CD8-positive, alpha-beta memory T cell (primary cell): Measurements from ENCODE around the gene KRT71. TPM values are rescaled to one million over a fixed set of nuclear protein-coding genes. Genes with fewer than 3 reads are reported as not detected.
A peak's percentile ranks its signal among the peaks of the same experiment; 100 is the strongest.
"Not testable (repeated sequence)": the region's sequence is repeated elsewhere in the genome, so short reads cannot be mapped to it uniquely, and the experiment has no call there.

ENCODE experiments used
- CTCF ChIA-PET: fragments of 350-600 bp; sonication (Branson Sonifier 250); formaldehyde crosslinking; loops from one replicate; lab custom pipeline; 2021; ENCODE audit warnings: antibody characterized with exemption; lab: Charles Lee
- POLR2A ChIA-PET: fragments of 350-600 bp; sonication (Branson Sonifier 250); formaldehyde crosslinking; loops from one replicate; lab custom pipeline; 2021; ENCODE audit warnings: antibody characterized with exemption; lab: Charles Lee
- DNase-seq, 5 donors: peaks; one replicate each; pipeline versions ENCODE4 v3.0.0 to v3.0.0-alpha.2; 2020 to 2022; ENCODE audit warnings: mixed read lengths in 1 of 5
- H3K27ac ChIP-seq: one replicate; pipeline ENCODE4 v1.7.0; 2013; ENCODE audit warnings: low read depth, mild to moderate bottlenecking, low read length, moderate library complexity
- H3K27me3 ChIP-seq: 2 replicates; pipeline ENCODE4 v1.7.0; 2013; ENCODE audit warnings: low read length, mild to moderate bottlenecking; ENCODE audit not compliant: insufficient read depth, poor library complexity, severe bottlenecking
- H3K36me3 ChIP-seq: 2 replicates; pipeline ENCODE4 v1.7.0; 2013; ENCODE audit warnings: mild to moderate bottlenecking, low read length, moderate library complexity; ENCODE audit not compliant: insufficient read depth
- H3K4me1 ChIP-seq: 2 replicates; pipeline ENCODE4 v1.7.0; 2013; ENCODE audit warnings: mild to moderate bottlenecking, low read length, moderate library complexity; ENCODE audit not compliant: insufficient read depth
- H3K4me3 ChIP-seq: 2 replicates; pipeline ENCODE4 v1.7.0; 2013; ENCODE audit warnings: mild to moderate bottlenecking, low read length
- H3K9me3 ChIP-seq: 2 replicates; pipeline ENCODE4 v1.7.0; 2013; ENCODE audit warnings: mild to moderate bottlenecking, low read length
- H3K27ac Mint-ChIP-seq, 8 donors: one replicate each; pipeline ENCODE4 v1.8.0; 2020 to 2021; ENCODE audit warnings: mixed read lengths in 8 of 8, mild to moderate bottlenecking in 6 of 8, inconsistent platforms in 3 of 8, moderate library complexity in 3 of 8
- H3K27me3 Mint-ChIP-seq, 2 donors: one replicate each; pipeline ENCODE4 v1.8.0; 2020 to 2021; ENCODE audit warnings: mixed read lengths in 2 of 2, mild to moderate bottlenecking in 1 of 2, moderate library complexity in 1 of 2
- H3K36me3 Mint-ChIP-seq, 3 donors: one replicate each; pipeline ENCODE4 v1.8.0; 2020 to 2021; ENCODE audit warnings: mixed read lengths in 3 of 3, inconsistent platforms in 1 of 3, mild to moderate bottlenecking in 1 of 3
- H3K4me1 Mint-ChIP-seq, 3 donors: one replicate each; pipeline ENCODE4 v1.8.0; 2020 to 2021; ENCODE audit warnings: mixed read lengths in 3 of 3, inconsistent platforms in 1 of 3, mild to moderate bottlenecking in 1 of 3
- H3K4me3 Mint-ChIP-seq, 7 donors: one replicate each; pipeline ENCODE4 v1.8.0; 2020 to 2021; ENCODE audit warnings: mixed read lengths in 7 of 7, mild to moderate bottlenecking in 6 of 7, moderate library complexity in 4 of 7, inconsistent platforms in 2 of 7
- H3K9me3 Mint-ChIP-seq, 5 donors: one replicate each; pipeline ENCODE4 v1.8.0; 2020 to 2022; ENCODE audit warnings: mixed read lengths in 5 of 5, mild to moderate bottlenecking in 3 of 5, moderate library complexity in 2 of 5, inconsistent platforms in 1 of 5
- polyA plus RNA-seq: library from polyadenylated mRNA; unstranded; fragments of 300-500 nt; fragmentation: Illumina TruSeq; gene quantifications from one replicate; pipeline ENCODE4 v1.2.3, GENCODE V29; 2021
- total RNA-seq, 2 experiments: library from RNA; stranded (reverse); gene quantifications; one replicate each; pipeline ENCODE4 v1.2.3, GENCODE V29; 2021

Gene KRT71
- total and polyA plus RNA-seq, 3 experiments from 2014 or later = not detected

GRCh38 chr12:52508211-52508610 is 44.7 kb downstream of the KRT71 start:
- H3K4me1 ChIP-seq = peaks cover 4% of the 10 kb centered on the region
- H3K36me3 Mint-ChIP-seq = peaks cover 0 to 5% (median 2%) of the 10 kb centered on the region in 3 donors
- H3K27ac Mint-ChIP-seq = no peak overlapping the region
- H3K27ac ChIP-seq = no peak overlapping the region
- ChIA-PET POLR2A (no interaction called here), CTCF (interaction anchor here (2.2 kb wide), 1 partner anchor 12 kb away, joined by 8 read pairs; the partner anchor contains the start of gene KRT5)
- no peak overlapping the region for H3K4me3 Mint-ChIP-seq
- peaks cover 0 to 12% (median 9%) of the 10 kb centered on the region in 5 donors for H3K9me3 Mint-ChIP-seq
- no peak for DNase-seq
- H3K27me3 ChIP-seq = peaks cover 5% of the 10 kb centered on the region
- no peak overlapping the region for H3K4me3 ChIP-seq
- H3K9me3 ChIP-seq = no peaks in the 10 kb centered on the region
- peaks cover 25 to 68% of the 10 kb centered on the region in 2 donors for H3K27me3 Mint-ChIP-seq
- H3K4me1 Mint-ChIP-seq = peaks cover 0 to 5% (median 0%) of the 10 kb centered on the region in 3 donors
- no peaks in the 10 kb centered on the region for H3K36me3 ChIP-seq

- POLR2A ChIA-PET = no interaction called here
- Mint-ChIP-seq H3K27me3 (peaks cover 25 to 64% of the 10 kb centered on the region in 2 donors), H3K9me3 (peaks cover 0 to 12% (median 9%) of the 10 kb centered on the region in 5 donors), H3K27ac (peak overlapping the region in 1 of 8 donors; percentile 47), H3K4me3 (no peak overlapping the region), H3K4me1 (peaks cover 0 to 5% (median 0%) of the 10 kb centered on the region in 3 donors), H3K36me3 (peaks cover 0 to 5% (median 2%) of the 10 kb centered on the region in 3 donors)
- H3K4me3 ChIP-seq = no peak overlapping the region
- DNase-seq = peak in 2 of 5 donors; percentile 7 to 19
- H3K27me3 ChIP-seq = peaks cover 5% of the 10 kb centered on the region
- peaks cover 4% of the 10 kb centered on the region for H3K4me1 ChIP-seq
- H3K27ac ChIP-seq = no peak overlapping the region
- CTCF ChIA-PET = interaction anchor here (2.2 kb wide), 1 partner anchor 13 kb away, joined by 8 read pairs; the partner anchor contains the start of gene KRT5
- H3K9me3 ChIP-seq = no peaks in the 10 kb centered on the region
- no peaks in the 10 kb centered on the region for H3K36me3 ChIP-seq
Observed at GRCh38 chr12:52506858-52507715, 45.9 kb downstream of the KRT71 start.

- no peaks in the 10 kb centered on the region for H3K36me3 Mint-ChIP-seq
- H3K27me3 ChIP-seq = no peaks in the 10 kb centered on the region
- no peak overlapping the region for H3K27ac Mint-ChIP-seq
- H3K36me3 ChIP-seq = no peaks in the 10 kb centered on the region
- no peaks in the 10 kb centered on the region for H3K9me3 ChIP-seq
- H3K4me3 ChIP-seq = no peak overlapping the region
- peaks cover 0 to 5% (median 0%) of the 10 kb centered on the region in 3 donors for H3K4me1 Mint-ChIP-seq
- H3K27ac ChIP-seq = no peak overlapping the region
- no peak overlapping the region for H3K4me3 Mint-ChIP-seq
- POLR2A ChIA-PET = no interaction called here
- peaks cover 19 to 58% of the 10 kb centered on the region in 2 donors for H3K27me3 Mint-ChIP-seq
- no peaks in the 10 kb centered on the region for H3K9me3 Mint-ChIP-seq
- CTCF ChIA-PET = no interaction called here
- no peak for DNase-seq
- H3K4me1 ChIP-seq = peaks cover 4% of the 10 kb centered on the region
Observed at GRCh38 chr12:52502877-52503276, 50.1 kb downstream of the KRT71 start.

- ChIA-PET POLR2A (no interaction called here), CTCF (no interaction called here)
Observed at GRCh38 chr12:52501490-52501889, 51.5 kb downstream of the KRT71 start.

GRCh38 chr12:52500574-52500973 is 52.4 kb downstream of the KRT71 start:
- H3K27ac ChIP-seq, H3K4me3 Mint-ChIP-seq, H3K9me3 Mint-ChIP-seq, H3K4me1 ChIP-seq, DNase-seq, H3K4me1 Mint-ChIP-seq, H3K36me3 Mint-ChIP-seq, H3K36me3 ChIP-seq, H3K9me3 ChIP-seq, H3K27ac Mint-ChIP-seq, H3K27me3 ChIP-seq, CTCF ChIA-PET, H3K4me3 ChIP-seq, POLR2A ChIA-PET: not testable (repeated sequence)
- peaks cover 7 to 41% of the 10 kb centered on the region in 2 donors for H3K27me3 Mint-ChIP-seq

More at GRCh38 chr12:52501490-52501889, 51.5 kb downstream of the KRT71 start:
- peaks cover 10 to 47% of the 10 kb centered on the region in 2 donors for H3K27me3 Mint-ChIP-seq
- H3K9me3 Mint-ChIP-seq = no peaks in the 10 kb centered on the region
- no peaks in the 10 kb centered on the region for H3K36me3 Mint-ChIP-seq
- Histone ChIP-seq H3K9me3 (no peaks in the 10 kb centered on the region), H3K36me3 (no peaks in the 10 kb centered on the region), H3K4me1 (no peaks in the 10 kb centered on the region), H3K27me3 (no peaks in the 10 kb centered on the region), H3K27ac (no peak overlapping the region), H3K4me3 (no peak overlapping the region)
- no peak for DNase-seq
- no peak overlapping the region for H3K4me3 Mint-ChIP-seq
- no peaks in the 10 kb centered on the region for H3K4me1 Mint-ChIP-seq
- no peak overlapping the region for H3K27ac Mint-ChIP-seq

GRCh38 chr12:52499806-52500560 is 53.0 kb downstream of the KRT71 start:
- no peak overlapping the region for H3K27ac Mint-ChIP-seq
- DNase-seq = no peak
- Histone ChIP-seq H3K9me3 (no peaks in the 10 kb centered on the region), H3K36me3 (no peaks in the 10 kb centered on the region), H3K27me3 (no peaks in the 10 kb centered on the region), H3K4me3 (no peak overlapping the region), H3K4me1 (no peaks in the 10 kb centered on the region), H3K27ac (no peak overlapping the region)
- POLR2A ChIA-PET = no interaction called here
- no peaks in the 10 kb centered on the region for H3K9me3 Mint-ChIP-seq
- peaks cover 0 to 4% (median 2%) of the 10 kb centered on the region in 3 donors for H3K4me1 Mint-ChIP-seq
- CTCF ChIA-PET = no interaction called here
- H3K27me3 Mint-ChIP-seq = peaks cover 4 to 35% of the 10 kb centered on the region in 2 donors
- no peak overlapping the region for H3K4me3 Mint-ChIP-seq
- H3K36me3 Mint-ChIP-seq = no peaks in the 10 kb centered on the region

- no peak overlapping the region for H3K27ac Mint-ChIP-seq
- peaks cover 0 to 4% (median 2%) of the 10 kb centered on the region in 3 donors for H3K4me1 Mint-ChIP-seq
- Histone ChIP-seq H3K4me3 (no peak overlapping the region), H3K4me1 (no peaks in the 10 kb centered on the region), H3K27me3 (no peaks in the 10 kb centered on the region), H3K9me3 (no peaks in the 10 kb centered on the region), H3K36me3 (no peaks in the 10 kb centered on the region), H3K27ac (no peak overlapping the region)
- peaks cover 14 to 37% of the 10 kb centered on the region in 2 donors for H3K27me3 Mint-ChIP-seq
- CTCF ChIA-PET = no interaction called here
- H3K4me3 Mint-ChIP-seq = no peak overlapping the region
- H3K9me3 Mint-ChIP-seq = no peaks in the 10 kb centered on the region
- DNase-seq = no peak
- no peaks in the 10 kb centered on the region for H3K36me3 Mint-ChIP-seq
- POLR2A ChIA-PET = no interaction called here
Observed at GRCh38 chr12:52498946-52499345, 54.0 kb downstream of the KRT71 start.

- no peak overlapping the region for H3K27ac Mint-ChIP-seq
- no peaks in the 10 kb centered on the region for H3K9me3 Mint-ChIP-seq
- Histone ChIP-seq H3K27me3 (no peaks in the 10 kb centered on the region), H3K4me1 (no peaks in the 10 kb centered on the region), H3K9me3 (no peaks in the 10 kb centered on the region), H3K4me3 (no peak overlapping the region), H3K36me3 (no peaks in the 10 kb centered on the region), H3K27ac (no peak overlapping the region)
- H3K36me3 Mint-ChIP-seq = no peaks in the 10 kb centered on the region
- ChIA-PET POLR2A (no interaction called here), CTCF (interaction anchor here (1.3 kb wide), 1 partner anchor 482 kb away, joined by 3 read pairs; no protein-coding TSS in a partner anchor)
- DNase-seq = no peak
- peaks cover 16 to 43% of the 10 kb centered on the region in 2 donors for H3K27me3 Mint-ChIP-seq
- H3K4me1 Mint-ChIP-seq = peaks cover 0 to 4% (median 2%) of the 10 kb centered on the region in 3 donors
- no peak overlapping the region for H3K4me3 Mint-ChIP-seq
Observed at GRCh38 chr12:52497975-52498374, 55.0 kb downstream of the KRT71 start.
